Fibroblast of the conjunctiva (primary cell): ENCODE data around the gene CDRT15L2.
"Not testable (repeated sequence)": the region's sequence is repeated elsewhere in the genome, so short reads cannot be mapped to it uniquely, and the experiment has no call there.

Source experiments
- DNase-seq: peaks from one replicate; pipeline ENCODE4 v3.0.0-alpha.2; 2010; ENCODE audit warnings: low read depth

CDRT15L2 gene

DNA sequence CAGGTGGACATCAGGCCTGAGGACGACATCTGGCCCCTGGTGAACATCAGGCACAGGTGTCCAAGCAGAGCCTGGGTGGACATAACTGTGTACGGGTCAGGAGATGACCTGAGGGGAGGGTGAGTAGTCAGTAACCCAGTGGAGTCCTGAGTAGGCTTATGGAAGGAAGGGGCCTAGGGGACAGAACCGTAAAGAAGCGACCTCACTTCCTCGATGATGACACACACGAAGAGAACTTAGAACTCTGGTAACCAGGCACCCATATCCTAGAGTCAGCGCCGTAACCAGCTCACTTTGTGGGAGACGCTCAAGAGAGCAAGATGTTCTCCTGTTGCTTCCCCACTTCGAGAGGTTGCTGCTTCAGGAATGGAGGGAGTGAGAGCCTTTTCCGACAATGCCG lies at the start of gene CDRT15L2:
Gene CDRT15L2 (plus strand): TSS at position 301 of the 400 bp plus-strand sequence. CDS start 20 bp downstream, at position 321.
- not testable (repeated sequence) for DNase-seq

DNA sequence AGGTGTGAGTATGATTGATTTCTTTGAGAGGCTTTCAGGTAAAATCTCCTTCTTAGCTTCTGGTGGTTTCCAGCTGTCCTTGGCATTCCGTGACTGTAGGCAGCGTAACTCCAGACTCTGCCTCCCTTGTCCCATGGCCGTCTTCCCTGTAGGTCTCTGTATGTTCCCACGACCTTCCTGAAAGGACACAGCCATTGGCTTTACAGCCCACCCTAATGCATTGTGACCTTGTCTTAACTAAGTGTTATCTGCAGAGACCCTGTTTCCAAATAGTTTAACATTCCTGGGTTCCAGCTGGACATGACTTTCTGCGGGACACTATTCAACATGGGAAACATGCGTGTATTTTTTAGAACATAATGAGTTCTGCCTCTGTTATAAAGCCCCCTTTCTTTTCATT lies 49.4 kb upstream of the CDRT15L2 start:
- not testable (repeated sequence) for DNase-seq

DNA sequence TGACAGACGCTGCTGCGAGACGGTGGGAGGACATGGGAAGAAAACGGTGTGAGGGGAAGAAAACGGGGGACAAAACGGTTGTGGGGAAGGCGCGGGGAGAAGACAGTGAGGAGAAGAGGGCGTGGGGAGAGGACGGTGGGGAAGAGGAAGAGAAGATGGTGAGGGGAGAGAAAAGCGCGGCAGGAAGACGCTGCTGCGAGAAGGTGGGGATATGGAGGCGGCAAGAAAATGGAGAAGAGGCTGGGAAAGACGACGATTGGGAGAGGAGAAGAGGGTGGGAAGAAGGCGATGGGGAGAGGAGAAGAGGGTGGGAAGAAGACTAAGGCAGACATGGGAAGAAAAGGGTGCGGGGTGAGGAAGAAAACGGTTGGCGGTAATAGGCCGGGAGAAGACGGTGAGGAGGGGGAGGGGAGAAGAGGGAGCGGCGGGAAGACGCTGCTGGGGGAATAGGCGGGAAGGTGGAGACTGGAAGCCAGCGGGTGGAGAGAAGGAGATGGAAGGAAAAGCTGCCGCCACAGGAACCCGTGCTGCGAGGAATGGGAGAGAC lies 46.9 kb upstream of the CDRT15L2 start:
- peak; percentile 18 for DNase-seq

DNA sequence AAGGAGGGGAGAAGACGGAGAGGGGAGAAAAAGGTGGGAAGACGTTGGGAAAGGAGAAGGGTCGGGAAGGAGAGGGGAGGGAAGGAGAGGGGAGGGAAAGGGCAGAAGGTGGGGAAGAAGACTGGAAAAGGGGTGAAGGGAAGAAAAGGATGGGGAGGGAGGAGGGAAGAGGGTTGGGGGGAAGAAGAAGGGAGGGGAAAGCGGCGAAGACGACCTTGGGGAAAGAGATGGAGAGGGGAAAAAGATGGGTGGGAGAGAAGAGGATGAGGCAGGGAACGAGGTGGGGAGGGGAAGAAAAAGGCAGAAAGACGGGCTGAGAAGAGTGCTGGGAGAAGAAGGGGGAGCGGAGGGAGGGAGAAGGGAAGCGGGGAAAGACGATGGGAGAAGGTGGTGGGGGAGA lies 46.3 kb upstream of the CDRT15L2 start:
- DNase-seq = not testable (repeated sequence)

DNA sequence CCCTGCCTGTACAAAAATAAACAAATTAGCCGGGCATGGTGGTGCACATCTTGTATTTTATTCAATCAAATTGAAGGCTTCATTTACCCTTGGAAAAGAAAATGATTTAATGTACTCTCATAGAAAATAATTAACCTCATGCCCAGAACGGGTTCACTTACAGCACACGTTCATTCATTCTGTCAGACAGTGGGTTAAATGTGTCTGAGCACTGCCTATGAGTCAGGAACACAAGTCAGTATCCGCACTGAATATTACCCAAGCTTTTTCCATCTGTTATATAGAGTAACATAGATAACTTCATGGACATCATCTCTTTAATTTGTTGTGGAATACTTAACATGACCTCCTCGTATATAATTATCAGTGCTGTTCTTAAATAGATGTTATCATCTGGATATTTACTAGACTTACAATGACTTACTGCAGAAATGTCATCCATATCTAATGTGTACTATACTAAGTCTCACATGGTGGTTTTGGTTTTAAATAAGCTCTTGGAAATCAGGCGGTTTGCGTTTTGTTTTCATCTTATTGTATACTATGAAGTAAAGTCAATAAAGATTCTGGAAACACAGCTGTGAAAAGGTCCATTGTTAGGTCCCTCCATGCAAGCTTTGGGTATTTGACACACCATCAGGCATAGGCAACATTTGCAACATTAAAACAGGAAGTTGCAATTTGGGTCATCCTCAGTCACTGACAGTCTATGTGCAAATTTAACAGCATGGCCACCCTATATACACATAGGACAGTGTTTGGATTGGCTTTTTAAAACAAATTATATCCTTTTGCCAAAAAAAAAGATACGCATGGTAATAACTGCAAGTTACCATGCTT lies 44.6 kb upstream of the CDRT15L2 start:
- not testable (repeated sequence) for DNase-seq

DNA sequence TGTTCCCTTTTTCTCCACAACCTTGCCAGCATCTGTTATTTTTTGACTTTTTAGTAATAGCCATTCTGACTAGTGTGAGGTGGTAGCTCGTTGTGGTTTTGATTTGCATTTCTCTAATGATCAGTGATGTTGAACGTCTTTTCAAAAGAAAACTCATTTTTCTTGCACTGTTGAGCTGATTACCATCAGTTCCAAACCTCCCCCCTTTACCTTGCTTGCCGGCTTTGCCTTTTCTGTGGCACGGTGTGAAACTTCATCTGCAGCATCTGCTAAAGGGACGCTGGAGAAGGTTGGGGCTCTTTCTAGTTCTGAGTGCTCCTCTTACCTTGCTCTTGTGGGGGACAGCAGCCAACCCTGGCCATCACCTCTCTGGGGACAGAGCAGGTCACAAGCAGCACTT lies 39.1 kb upstream of the CDRT15L2 start:
- DNase-seq = not testable (repeated sequence)

DNA sequence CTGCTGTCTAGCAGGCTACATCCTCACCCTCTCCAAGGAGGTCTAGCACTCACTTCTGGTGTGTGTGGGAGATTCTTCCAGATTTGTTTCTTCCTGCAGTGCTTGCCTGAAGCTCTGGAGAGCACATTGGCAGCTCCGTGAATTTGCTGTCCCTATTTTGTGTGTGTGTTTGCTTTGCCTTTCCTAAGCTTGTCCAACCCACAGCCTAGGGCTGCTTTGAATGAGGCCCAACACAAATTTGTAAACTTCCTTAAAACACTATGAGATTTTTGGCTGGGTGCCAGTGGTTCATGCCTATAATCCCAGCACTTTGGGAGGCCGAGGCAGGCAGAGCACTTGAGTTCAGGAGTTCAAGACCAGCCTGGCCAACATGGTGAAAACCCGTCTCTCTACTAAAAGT lies 38.7 kb upstream of the CDRT15L2 start:
- DNase-seq = not testable (repeated sequence)

DNA sequence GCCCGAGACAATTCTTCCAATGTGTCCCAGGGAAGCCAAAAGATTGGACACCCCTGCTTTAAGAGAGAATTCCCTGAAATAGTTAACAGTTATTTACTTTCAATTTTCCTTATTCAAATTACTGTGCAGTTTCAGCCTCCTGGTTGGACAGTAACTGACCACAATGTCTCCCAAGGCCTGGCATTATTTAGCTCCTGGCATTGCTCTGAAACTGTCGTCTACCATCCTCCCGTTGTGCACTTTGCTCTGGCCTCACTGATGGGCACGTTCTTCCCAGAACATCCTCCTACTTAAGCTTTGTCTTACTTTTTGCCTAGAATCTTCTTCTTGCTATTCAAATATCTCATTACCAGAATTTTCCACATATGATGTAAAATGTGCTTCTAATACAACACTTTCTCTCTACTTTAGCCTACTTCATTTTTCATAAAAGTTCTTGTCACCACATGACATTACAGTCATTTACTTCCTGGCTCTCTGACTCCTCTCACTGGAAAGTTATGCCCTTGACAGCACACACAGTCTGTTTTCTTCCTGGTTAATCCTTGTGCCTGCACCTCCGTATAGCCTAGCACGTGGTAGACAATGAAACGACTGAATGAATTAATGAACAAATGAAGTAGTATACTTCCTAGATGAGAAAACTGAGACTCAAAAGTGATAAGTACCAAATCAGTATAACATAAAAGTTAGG lies 37.5 kb upstream of the CDRT15L2 start:
- DNase-seq = not testable (repeated sequence)

DNA sequence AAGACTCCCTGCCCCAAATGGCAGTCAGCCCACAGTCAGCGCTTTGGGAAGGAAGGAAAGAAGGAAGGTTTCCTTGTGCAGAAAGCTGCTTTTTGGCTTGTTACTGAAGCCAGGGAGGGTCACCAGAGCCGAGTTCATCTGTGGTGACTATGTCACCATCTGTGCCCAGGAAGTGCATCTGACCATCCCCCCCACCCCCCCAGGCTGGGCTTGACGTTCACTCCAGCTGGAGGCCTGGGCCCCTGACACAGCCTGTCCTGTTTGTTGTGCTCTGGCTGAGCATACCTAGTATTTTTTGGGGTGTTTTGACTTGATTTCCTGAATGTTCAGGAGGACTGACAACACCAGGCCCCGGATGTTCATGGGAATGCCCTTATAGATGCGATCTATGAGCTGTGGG lies 31.6 kb upstream of the CDRT15L2 start:
- not testable (repeated sequence) for DNase-seq

DNA sequence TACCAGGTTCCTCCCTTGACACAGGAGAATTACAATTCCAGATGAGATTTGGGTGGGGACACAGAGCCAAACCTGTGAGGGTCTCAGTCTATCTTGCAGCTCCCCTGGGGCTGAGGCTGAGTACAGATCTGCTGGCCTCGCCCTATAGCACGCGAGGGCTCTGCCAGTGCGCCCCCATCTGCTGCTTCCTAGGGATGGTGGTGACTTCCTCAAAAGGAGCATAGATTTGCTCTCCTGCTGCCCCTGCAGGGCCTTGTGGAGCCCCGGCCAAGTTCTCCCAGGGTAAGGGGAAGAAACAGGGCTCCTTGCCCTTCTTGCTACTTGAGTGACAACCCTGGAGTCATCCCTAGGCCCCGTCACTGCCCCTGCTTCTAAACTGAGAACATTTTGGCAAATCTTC lies 26.6 kb upstream of the CDRT15L2 start:
- DNase-seq = not testable (repeated sequence)

DNA sequence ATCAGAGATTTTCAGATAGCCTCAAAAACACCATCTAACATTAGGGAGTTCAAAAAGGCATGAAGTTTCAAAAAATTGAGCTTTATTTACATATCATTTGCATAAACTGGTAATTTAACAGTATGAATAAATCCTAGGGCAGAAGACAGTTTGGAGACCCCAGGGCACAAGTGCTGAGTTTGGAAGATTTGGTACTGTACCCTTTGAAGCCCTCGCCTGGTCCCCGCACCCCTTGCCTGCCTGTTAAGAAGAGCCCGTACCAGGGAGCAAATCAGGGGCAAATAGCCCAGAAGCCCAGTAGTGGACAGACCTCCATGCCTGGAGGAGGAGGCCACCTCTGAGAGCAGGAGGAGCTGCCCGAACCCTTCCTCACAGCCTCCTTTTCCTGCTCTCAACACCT lies 24.8 kb upstream of the CDRT15L2 start:
- not testable (repeated sequence) for DNase-seq

DNA sequence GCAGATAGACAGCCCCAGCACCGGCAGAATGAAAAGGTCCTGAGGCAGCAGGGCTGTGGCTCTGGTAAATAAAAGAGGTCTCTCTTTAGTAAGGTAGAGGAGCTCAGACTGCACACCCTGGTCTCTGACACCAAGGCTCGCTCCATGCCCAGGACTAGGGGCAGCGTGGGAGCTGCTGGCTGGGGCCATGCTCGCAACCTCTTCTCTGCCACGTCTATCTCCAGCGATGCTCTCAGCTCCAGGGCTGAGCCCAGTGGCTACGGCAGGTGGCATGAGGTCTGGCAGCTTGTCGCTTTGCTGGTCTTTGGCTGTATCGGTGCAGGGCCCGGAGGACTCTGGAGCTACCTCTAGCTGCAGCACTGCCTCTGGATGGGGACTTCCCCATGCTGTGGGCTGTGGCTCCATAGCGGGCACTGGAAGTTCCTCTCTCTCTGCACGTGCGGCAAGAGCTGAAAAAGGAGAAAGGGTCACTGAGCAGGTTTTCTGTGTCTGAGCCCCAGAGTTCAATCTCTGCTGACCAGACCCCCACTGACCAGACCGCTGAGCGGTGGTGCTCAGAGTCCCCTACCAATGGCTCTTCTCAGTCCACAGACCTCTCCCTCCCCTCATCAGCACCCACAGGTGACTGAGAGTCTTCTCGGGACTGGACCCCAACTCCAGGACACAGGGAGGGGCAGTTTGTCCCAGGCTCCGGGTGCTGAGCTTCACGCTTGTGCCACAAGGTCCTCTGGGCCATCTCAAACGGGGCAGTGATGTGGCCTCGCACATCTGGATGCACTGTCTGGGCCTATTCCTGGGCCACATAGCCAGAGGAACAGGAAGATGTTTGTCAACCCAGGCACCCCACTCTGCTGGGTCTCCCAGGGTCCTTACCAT lies 24.2 kb upstream of the CDRT15L2 start:
- DNase-seq = not testable (repeated sequence)

DNA sequence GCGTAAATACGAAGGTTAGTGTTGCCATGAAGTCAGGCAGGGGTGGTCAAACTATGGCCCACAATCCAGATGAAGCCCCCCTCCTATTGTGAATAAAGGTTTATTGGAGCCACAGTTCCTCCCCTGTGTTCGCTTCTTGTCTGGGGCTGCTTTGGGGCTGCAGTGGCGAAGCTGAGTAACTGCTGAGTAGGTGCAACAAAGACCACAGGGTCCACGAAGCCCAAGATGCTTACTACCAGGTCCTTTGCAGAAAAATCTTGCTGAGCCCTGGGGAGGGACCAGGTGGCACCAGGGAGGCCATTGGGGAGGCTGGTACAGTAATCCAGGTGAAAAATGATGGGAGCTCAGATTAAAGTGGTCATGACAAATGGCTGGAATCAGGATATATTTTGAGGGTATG lies 21.4 kb upstream of the CDRT15L2 start:
- not testable (repeated sequence) for DNase-seq

DNA sequence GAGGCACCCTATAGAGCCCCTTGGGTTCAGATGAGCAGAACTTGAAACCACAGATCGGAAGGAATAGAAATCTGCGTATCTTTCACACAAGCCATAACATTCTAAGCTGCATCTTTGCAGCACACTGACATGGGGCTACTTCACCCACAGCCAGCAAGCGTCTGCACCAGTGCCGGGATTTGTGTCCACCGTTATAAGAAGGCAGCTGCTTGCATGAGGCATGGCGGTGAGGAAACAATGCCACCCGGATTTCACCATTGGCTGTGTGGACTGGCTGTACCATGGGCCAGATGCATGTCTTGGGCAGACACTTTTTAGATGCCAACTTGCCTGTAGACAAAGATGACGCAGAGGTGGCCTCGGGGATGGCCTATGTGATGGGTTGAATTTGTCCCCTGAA lies 20.5 kb upstream of the CDRT15L2 start:
- not testable (repeated sequence) for DNase-seq

DNA sequence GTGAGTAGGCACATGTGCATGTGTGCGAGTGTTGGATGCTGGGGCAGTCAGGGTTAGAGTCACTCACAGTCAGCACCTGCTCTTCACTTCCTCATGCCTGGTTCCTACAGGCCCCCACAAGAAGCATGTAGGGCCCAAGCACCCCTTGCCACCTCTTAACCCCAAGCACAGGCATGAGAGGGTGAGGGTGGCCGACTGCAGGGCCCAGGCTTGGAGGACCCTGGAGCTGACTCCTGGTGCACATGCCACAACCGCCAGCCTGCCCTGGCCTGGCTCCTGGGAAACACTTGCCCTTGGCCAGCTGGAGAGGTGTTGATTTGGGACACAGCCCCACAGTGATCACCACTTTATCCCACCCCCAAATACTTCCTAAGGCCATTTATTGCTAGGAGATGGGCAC lies 16.9 kb upstream of the CDRT15L2 start:
- no peak for DNase-seq

DNA sequence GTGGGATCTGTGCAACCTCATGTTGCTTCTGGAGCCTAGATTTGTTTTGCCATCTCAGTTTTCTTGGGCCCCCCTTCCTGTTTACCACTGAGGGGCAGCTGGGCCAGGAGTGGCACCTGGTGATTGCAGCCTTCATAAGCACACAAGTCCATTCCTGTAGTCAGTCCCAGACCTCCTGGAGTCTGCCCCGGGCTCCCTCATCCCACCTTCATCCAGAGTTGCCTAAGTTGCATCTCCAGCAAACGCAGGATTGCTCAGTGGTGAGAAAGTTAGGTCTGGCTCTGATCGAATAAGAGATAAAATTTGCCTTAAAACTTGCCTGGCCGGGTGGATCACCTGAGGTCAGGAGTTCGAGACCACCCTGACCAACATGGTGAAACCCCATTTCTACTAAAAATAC lies 14.3 kb upstream of the CDRT15L2 start:
- DNase-seq = not testable (repeated sequence)

DNA sequence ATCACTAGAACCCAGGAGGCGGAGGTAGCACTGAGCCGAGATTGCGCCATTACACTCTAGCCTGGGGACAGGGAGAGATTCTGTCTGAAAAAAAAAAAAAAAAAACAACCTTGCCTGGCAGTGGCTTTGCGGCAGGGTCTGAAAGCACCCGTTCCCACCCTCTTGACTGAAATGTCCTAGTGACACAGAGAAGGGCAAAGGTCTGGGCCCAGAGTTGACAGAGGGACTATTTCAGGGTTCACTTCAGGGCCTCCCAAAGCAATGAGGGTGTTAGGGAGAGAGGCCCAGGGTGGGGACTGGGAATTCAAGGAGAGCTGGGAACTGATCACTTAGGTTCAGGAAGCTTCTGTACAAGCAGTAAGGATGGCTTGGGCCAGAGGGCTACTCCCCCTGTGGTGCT lies 13.8 kb upstream of the CDRT15L2 start:
- DNase-seq = no peak

DNA sequence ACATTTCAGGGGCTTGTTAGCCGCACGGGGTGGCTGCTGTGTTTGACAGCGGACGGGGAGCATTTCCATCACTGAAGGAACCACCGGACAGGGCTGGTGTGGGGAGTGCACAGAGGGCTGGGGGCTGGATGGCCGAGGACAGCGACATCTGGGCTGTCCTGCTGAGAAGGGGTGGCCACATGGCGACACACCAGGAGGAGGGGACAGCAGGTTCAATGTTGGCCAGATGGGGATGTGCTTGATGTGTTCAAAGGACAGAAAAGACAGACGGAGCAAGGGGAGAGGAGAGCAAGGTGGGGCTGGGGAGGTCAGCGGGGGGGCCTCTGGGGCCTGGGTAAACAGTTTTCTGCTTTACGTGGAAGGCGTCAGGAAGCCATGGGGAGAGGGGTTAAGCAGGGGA lies 12.8 kb upstream of the CDRT15L2 start:
- not testable (repeated sequence) for DNase-seq

DNA sequence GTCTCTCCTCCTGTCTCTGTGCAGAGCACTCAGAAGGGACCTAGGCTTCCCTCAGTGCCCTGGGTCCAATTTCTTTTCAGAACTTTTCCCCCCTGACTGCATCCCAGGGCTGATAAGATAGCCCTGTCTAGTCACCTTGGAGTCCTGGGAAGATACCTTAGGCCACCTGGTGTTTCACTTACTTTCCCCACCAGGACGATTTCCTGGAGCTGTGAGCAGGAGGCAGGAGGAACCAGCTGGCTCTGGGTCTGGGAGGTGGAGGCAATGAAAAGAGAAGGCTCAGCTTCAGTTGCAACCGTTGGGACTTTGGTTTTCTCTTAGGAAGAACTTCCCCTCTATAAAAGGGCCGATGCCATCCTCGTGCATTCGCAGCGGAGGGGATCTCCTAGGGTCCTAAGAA lies 12.1 kb upstream of the CDRT15L2 start:
- not testable (repeated sequence) for DNase-seq

DNA sequence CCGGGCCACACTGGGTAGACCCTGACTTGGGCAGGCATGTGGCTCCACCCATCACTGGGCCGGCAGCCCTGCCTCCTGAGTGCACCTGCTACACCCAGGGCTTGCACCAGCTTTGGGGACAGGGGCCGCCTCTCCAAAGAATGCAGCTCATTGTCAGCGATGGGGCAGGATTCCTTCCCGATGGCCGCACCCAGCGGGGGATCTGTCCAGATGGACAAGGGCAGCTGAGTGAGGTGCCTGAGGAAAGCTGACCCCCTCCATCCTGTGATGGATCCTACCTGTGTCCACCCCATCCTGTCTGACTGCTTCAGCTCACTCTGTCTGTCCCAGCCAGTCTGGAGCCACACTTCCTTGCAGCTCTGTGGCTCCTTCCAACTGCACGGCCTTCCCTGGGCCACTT lies 10.9 kb upstream of the CDRT15L2 start:
- not testable (repeated sequence) for DNase-seq

DNA sequence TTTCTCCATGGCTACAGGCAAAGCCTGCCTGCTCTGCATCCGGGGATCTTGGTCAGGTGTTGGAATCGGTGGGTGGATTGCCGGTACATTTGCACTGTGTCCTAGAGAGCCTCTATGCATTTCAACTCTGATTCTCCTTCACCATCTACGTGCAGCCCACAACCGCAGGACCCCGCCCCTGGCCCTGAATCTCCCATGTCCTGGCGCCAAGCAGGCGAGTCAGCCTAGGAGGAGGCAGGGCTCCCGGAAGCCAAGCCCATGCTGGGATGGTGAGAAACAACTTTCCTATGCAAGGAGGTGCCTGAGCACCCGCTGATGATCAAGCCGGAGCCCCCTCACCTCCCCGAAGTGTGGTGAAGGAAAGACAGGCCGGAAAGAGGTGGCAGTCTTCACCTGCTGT lies 7.9 kb upstream of the CDRT15L2 start:
- DNase-seq = not testable (repeated sequence)

DNA sequence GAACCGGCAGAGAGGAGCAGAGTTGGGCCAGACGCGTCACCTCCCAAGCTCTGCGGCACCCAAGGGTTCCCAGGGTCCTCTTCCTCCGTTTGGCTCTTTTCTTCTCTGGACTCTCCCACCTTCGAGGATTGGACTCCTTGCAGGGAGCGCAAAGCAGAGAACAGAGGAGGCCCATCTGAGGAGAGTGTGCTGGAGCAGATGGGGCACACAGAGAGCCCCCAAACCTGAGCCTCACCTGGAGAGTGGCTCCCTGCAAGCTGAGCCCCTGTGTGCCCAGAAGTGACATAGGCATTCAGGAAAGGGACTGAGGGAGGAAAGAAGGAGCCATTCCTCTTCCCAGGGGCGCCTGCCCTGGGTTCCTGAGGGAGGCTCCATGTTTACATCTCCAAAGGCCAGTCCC lies 6.3 kb upstream of the CDRT15L2 start:
- not testable (repeated sequence) for DNase-seq
